ENCODE measurements around the gene MAL.

Gene MAL

GRCh38 chr2:95025406-95026319 is at the start of gene MAL:
TSS of gene MAL (plus strand) at chr2:95025708. CDS start at chr2:95025793, 85 bp downstream.
- no peak for TF ChIP-seq CTCF (IDR thresholded peaks at IDR 0.05)

- no peak for TF ChIP-seq CTCF (IDR thresholded peaks at IDR 0.05)
These were observed 47.7 kb upstream of the MAL start for GRCh38 chr2:94977826-94978225.

- TF ChIP-seq CTCF (IDR thresholded peaks at IDR 0.05), result no peak
These were observed 46.6 kb upstream of the MAL start for GRCh38 chr2:94978917-94979316.

GRCh38 chr2:94979406-94980375 is 45.8 kb upstream of the MAL start:
- no peak for TF ChIP-seq CTCF (IDR thresholded peaks at IDR 0.05)

GRCh38 chr2:94980406-94980805 is 45.1 kb upstream of the MAL start:
- no peak for TF ChIP-seq CTCF (IDR thresholded peaks at IDR 0.05)

- no peak for TF ChIP-seq CTCF (IDR thresholded peaks at IDR 0.05)
These were observed 43.4 kb upstream of the MAL start for GRCh38 chr2:94982156-94982555.

- TF ChIP-seq CTCF (IDR thresholded peaks at IDR 0.05), result no peak
These were observed 42.8 kb upstream of the MAL start for GRCh38 chr2:94982675-94983074.
